K562 (cell line): ENCODE results near the gene CD109. TPM values are rescaled to one million over a fixed set of nuclear protein-coding genes. Genes with fewer than 3 reads are reported as not detected.

Source experiments
- ATAC-seq: fragments of 200-7000 bp; cut with Tn5 transposase; 3 replicates; pipeline ENCODE4 v1.9.1; 2020; ENCODE audit warnings: moderate library complexity
- Bru-seq: library from RNA; stranded (reverse); fragments of 400-500 nt; gene quantifications from one replicate; lab custom pipeline; 2021; lab: Mats Ljungman, UMichigan
- BruChase-seq, 2 experiments: library from RNA; stranded (reverse); fragments of 400-500 nt; gene quantifications; one replicate each; lab custom pipeline; 2021; lab: Mats Ljungman, UMichigan
- BruUV-seq: library from RNA; stranded (reverse); fragments of 400-500 nt; replicated peaks from 2 replicates; lab custom pipeline; 2021; lab: Mats Ljungman, UMichigan
- CTCF ChIA-PET: fragments of 300-600 bp; formaldehyde crosslinking; extraction: SDS; loops from one replicate; lab custom pipeline; 2021; ENCODE audit warnings: low intra/inter-chr PET ratio; lab: Yijun Ruan, JAX
- POLR2A ChIA-PET: fragments of 300-600, 350-650 bp; sonication (Branson Sonifier 250); formaldehyde crosslinking; extraction: SDS; loops from one replicate; lab custom pipeline; 2021; ENCODE audit warnings: antibody characterized with exemption, inconsistent platforms; lab: Yijun Ruan, JAX
- DNase-seq, 4 experiments: peaks; one replicate each; pipeline versions ENCODE4 v3.0.0 to v3.0.0-alpha.2; 2011 to 2018; ENCODE audit warnings: low spot score in 3 of 4, mixed read lengths in 3 of 4; ENCODE audit errors: extremely low read depth in 1 of 4
- FAIRE-seq: peaks from 2 replicates; lab custom pipeline; 2011; peaks lifted over from hg19 to GRCh38; lab: Jason Lieb, UNC
- H2AFZ ChIP-seq: 2 replicates; pipeline ENCODE4 v1.6.0; 2011; ENCODE audit warnings: low read depth, low read length, control low read depth, inconsistent platforms
- H3K27ac ChIP-seq: fragments of 200-600 bp; 3 replicates; pipeline ENCODE4 v1.8.0; 2011; ENCODE audit warnings: low read depth, mild to moderate bottlenecking, control low read depth, inconsistent platforms, low read length, moderate library complexity, mixed read lengths; ENCODE audit errors: extremely low read depth
- H3K27me3 ChIP-seq, 2 experiments: fragments of 300-600 bp in 1 of 2; 2 replicates in 1 of 2; 3 replicates in 1 of 2; pipeline versions ENCODE4 v1.6.0 to v1.8.0; 2011; ENCODE audit warnings: inconsistent platforms in 2 of 2, low read length in 2 of 2, mild to moderate bottlenecking in 1 of 2, mixed read lengths in 1 of 2, moderate library complexity in 1 of 2; ENCODE audit not compliant: control insufficient read depth in 2 of 2, insufficient read depth in 2 of 2
- H3K36me3 ChIP-seq: fragments of 300-600 bp; 3 replicates; pipeline ENCODE4 v1.8.0; 2011; ENCODE audit warnings: mild to moderate bottlenecking, low read length, inconsistent platforms; ENCODE audit not compliant: control insufficient read depth, insufficient read depth
- H3K4me1 ChIP-seq, 2 experiments: fragments of 200-600 bp in 1 of 2; replicated peaks in 1 of 2; 2 replicates in 1 of 2; 3 replicates in 1 of 2; pipeline versions ENCODE4 v1.5.1 to v1.8.0; 2011; ENCODE audit warnings: inconsistent platforms in 2 of 2, low read length in 2 of 2, mild to moderate bottlenecking in 1 of 2, mixed read lengths in 1 of 2, moderate library complexity in 1 of 2; ENCODE audit not compliant: control insufficient read depth in 2 of 2, insufficient read depth in 2 of 2
- H3K4me2 ChIP-seq: 2 replicates; pipeline ENCODE4 v1.6.1; 2011; ENCODE audit warnings: low read length, control low read depth, inconsistent platforms, mixed read lengths; ENCODE audit not compliant: insufficient read depth
- H3K4me3 ChIP-seq: fragments of 200-600 bp; sonication (generic), shearing (Covaris generic); 2 replicates; pipeline ENCODE4 v1.5.1; 2016; ENCODE audit warnings: control low read depth, inconsistent platforms
- H3K79me2 ChIP-seq: fragments of 200-600 bp; 3 replicates; pipeline ENCODE4 v1.8.0; 2011; ENCODE audit warnings: low read length, inconsistent platforms; ENCODE audit not compliant: control insufficient read depth, insufficient read depth
- H3K9ac ChIP-seq, 2 experiments: 2 replicates each; pipeline versions ENCODE4 v1.6.0 to v1.6.1; 2011; ENCODE audit warnings: low read depth in 2 of 2, low read length in 2 of 2, control low read depth in 1 of 2, inconsistent platforms in 1 of 2, mild to moderate bottlenecking in 1 of 2, mixed read lengths in 1 of 2; ENCODE audit not compliant: insufficient read depth in 1 of 2
- H3K9me1 ChIP-seq: one replicate; pipeline ENCODE4 v1.6.0; 2011; ENCODE audit warnings: inconsistent platforms, mild to moderate bottlenecking, low read length, moderate library complexity; ENCODE audit not compliant: control insufficient read depth, insufficient read depth
- H3K9me3 ChIP-seq: replicated peaks from 2 replicates; pipeline ENCODE4 v1.5.1; 2011; ENCODE audit warnings: low read depth, low read length, inconsistent platforms; ENCODE audit not compliant: control insufficient read depth, insufficient read depth
- H4K20me1 ChIP-seq: replicated peaks from 2 replicates; pipeline ENCODE4 v1.6.1; 2011; ENCODE audit warnings: low read length, inconsistent platforms, mixed read lengths; ENCODE audit not compliant: control insufficient read depth, insufficient read depth
- CXXC5 ChIP-seq: fragments of 250-450 bp; sonication (Bioruptor Pico); IDR thresholded peaks from 2 replicates; pipeline ENCODE4 v1.8.0; 2022; ENCODE audit warnings: inconsistent platforms, mild to moderate bottlenecking, moderate library complexity
- ETV6 ChIP-seq, 3 experiments: fragments of 150-350 bp in 1 of 3; sonication (generic) in 1 of 3; formaldehyde crosslinking in 1 of 3; IDR thresholded peaks; 2 replicates each; pipeline versions ENCODE4 v1.6.1 to v1.8.0; 2014 to 2022; ENCODE audit warnings: borderline replicate concordance in 2 of 3, low read depth in 2 of 3, antibody characterized with exemption in 1 of 3, low read length in 1 of 3, mild to moderate bottlenecking in 1 of 3, missing genetic modification reagents in 1 of 3
- FOSL1 ChIP-seq: fragments of 200-800 bp; sonication (Bioruptor generic); conservative IDR thresholded peaks from 2 replicates; pipeline ENCODE4 v1.6.1; 2016; ENCODE audit warnings: missing genetic modification characterization, missing compliant biosample characterization
- MECOM ChIP-seq: fragments of 250-450 bp; sonication (Bioruptor Pico); IDR thresholded peaks from 2 replicates; pipeline ENCODE4 v1.8.0; 2022; ENCODE audit warnings: inconsistent platforms
- NCOA4 ChIP-seq: fragments of 450-650 bp; IDR thresholded peaks from 2 replicates; pipeline ENCODE4 v1.6.1; 2018; ENCODE audit warnings: mild to moderate bottlenecking; ENCODE audit not compliant: partially characterized antibody
- POLR2H ChIP-seq: IDR thresholded peaks from 2 replicates; pipeline ENCODE4 v1.6.1; 2016; ENCODE audit warnings: missing genetic modification characterization, low read depth, mild to moderate bottlenecking, control low read depth, missing compliant biosample characterization, moderate library complexity
- RBFOX2 ChIP-seq: fragments of 200-400 bp; formaldehyde crosslinking; IDR thresholded peaks from 2 replicates; pipeline ENCODE4 v1.6.1; 2017; ENCODE audit warnings: low read depth, mild to moderate bottlenecking, low read length, moderate library complexity
- SP2 ChIP-seq: IDR thresholded peaks from 2 replicates; pipeline ENCODE4 v1.6.1; 2011; ENCODE audit warnings: mild to moderate bottlenecking, low read depth, low read length, moderate library complexity; ENCODE audit not compliant: poor library complexity, severe bottlenecking; ENCODE audit errors: extremely low read depth
- STAT5B ChIP-seq: fragments of 250-450 bp; sonication (Bioruptor Pico); IDR thresholded peaks from 2 replicates; pipeline ENCODE4 v1.8.0; 2021; ENCODE audit warnings: mild to moderate bottlenecking, inconsistent platforms
- ZFP30 ChIP-seq: fragments of 250-450 bp; sonication (Bioruptor Pico); IDR thresholded peaks from 2 replicates; pipeline ENCODE4 v1.8.0; 2022; ENCODE audit warnings: moderate library complexity, mild to moderate bottlenecking, inconsistent platforms, borderline replicate concordance
- ZNF561 ChIP-seq: fragments of 450-650 bp; formaldehyde crosslinking; conservative IDR thresholded peaks from 2 replicates; pipeline ENCODE4 v1.4.0; 2020; ENCODE audit warnings: mild to moderate bottlenecking, moderate library complexity
- WGBS: fragments of 100-300 bp; shearing (Covaris generic); methylation state at CpG from one replicate; pipeline ENCODE4 v1.1.6; 2016; ENCODE audit warnings: low coverage, mixed read lengths; ENCODE audit not compliant: insufficient coverage; ENCODE audit errors: missing lambda C conversion rate; 5-methylcytosine and 5-hydroxymethylcytosine counted together
- in situ Hi-C: fragments of 300-500 bp; cut with MboI; formaldehyde crosslinking; loops from 4 replicates; pipeline ENCODE4 v1.15.0; 2018; ENCODE audit warnings: inconsistent platforms, mixed read lengths
- intact Hi-C: fragments of 100-400 bp; cut with micrococcal nuclease; formaldehyde crosslinking; loops from 2 replicates; pipeline ENCODE4 v1.14.2; 2022
- long read RNA-seq, 3 experiments: library from polyadenylated mRNA in 2 of 3; library from RNA in 1 of 3; unstranded in 2 of 3; stranded (forward) in 1 of 3; transcript quantifications; one replicate each; pipeline ENCODE4 v2.0.0, GENCODE V29; 2019 to 2022
- polyA minus RNA-seq, 3 experiments: library from RNA; depleted of rRNA, polyadenylated mRNA; stranded (reverse); fragments of >200 nt; gene quantifications; 2 replicates each; pipeline ENCODE4 v1.2.3, GENCODE V29; 2011
- polyA plus RNA-seq, 8 experiments: library from polyadenylated mRNA; depleted of rRNA in 4 of 8; stranded (reverse) in 5 of 8; unstranded in 3 of 8; fragments of >200 nt; fragmentation: Nextera tagmentation in 2 of 8; fragmentation: Illumina TruSeq in 1 of 8; extraction: Ambion mirVana in 2 of 8; extraction: Trizol in 1 of 8; gene quantifications; 2 replicates each; pipeline versions ENCODE4 v1.2.1 to v1.2.3, GENCODE V29; 2011 to 2014; ENCODE audit warnings: inconsistent platforms in 1 of 8, missing spikeins in 1 of 8
- total RNA-seq, 7 experiments: library from RNA; depleted of rRNA in 6 of 7; stranded (reverse); fragments of >200 nt in 6 of 7; fragmentation: Illumina TruSeq in 2 of 7; extraction: Trizol in 2 of 7; gene quantifications; 2 replicates each; pipeline versions ENCODE4 v1.2.1 to v1.2.3, GENCODE V29; 2011 to 2021; ENCODE audit warnings: low replicate concordance in 1 of 7
- TF ChIP-seq, protein P1 (sequence below): sonication (generic); formaldehyde crosslinking; IDR thresholded peaks from 2 replicates; pipeline ENCODE4 v1.9.0; 2022; ENCODE audit warnings: mild to moderate bottlenecking, missing genetic modification reagents
- TF ChIP-seq, protein P2 (sequence below): sonication (generic); formaldehyde crosslinking; IDR thresholded peaks from 2 replicates; pipeline ENCODE4 v1.8.0; 2022; ENCODE audit warnings: mild to moderate bottlenecking, low read depth, missing genetic modification reagents

The CD109 gene
- total RNA-seq (2011; cell fraction: chromatin; rRNA removed; ENCODE audit: low replicate concordance) = 0.02 and 0.30 TPM in 2 replicates
- under 0.01 TPM in 2 replicates for total RNA-seq (2011; cell fraction: nucleolus; rRNA removed)
- total RNA-seq (2011; cell fraction: nucleoplasm; rRNA removed) = 0.07 and 0.08 TPM in 2 replicates
- total RNA-seq (2014; rRNA removed) (0.14 and 0.16 TPM in 2 replicates), total RNA-seq (2014; rRNA removed; fragmentation: Illumina TruSeq; extraction: Trizol) (0.11 and 0.13 TPM in 2 replicates), total RNA-seq (2015; rRNA removed; fragmentation: Illumina TruSeq; extraction: Trizol) (0.19 and 0.22 TPM in 2 replicates), total RNA-seq (2021) (0.18 and 0.42 TPM in 2 replicates), polyA plus RNA-seq (2011; rRNA removed) (0.01 and 0.07 TPM in 2 replicates), polyA plus RNA-seq (2014; fragmentation: Illumina TruSeq; extraction: Trizol) (0.09 and 0.24 TPM in 2 replicates), polyA plus RNA-seq (2014; fragmentation: Nextera tagmentation; extraction: Ambion mirVana) (under 1 TPM; under 0.01 to 0.04 TPM), polyA plus RNA-seq (2014; rRNA removed) (0.03 and 0.11 TPM in 2 replicates), polyA minus RNA-seq (2011; rRNA and poly(A)+ RNA removed) (0.03 and 0.25 TPM in 2 replicates), Bru-seq, nascent RNA (percentile 27 among the genes with signal in this experiment), BruChase-seq, experiment 1, labeled RNA remaining after a 2-hour chase (percentile 27 among the genes with signal in this experiment), BruChase-seq, experiment 2, labeled RNA remaining after a 6-hour chase (percentile 28 among the genes with signal in this experiment)
- polyA plus RNA-seq (2011; cell fraction: cytosol; rRNA removed) = under 0.01 and 0.01 TPM in 2 replicates
- 0.01 and 0.04 TPM in 2 replicates for polyA plus RNA-seq (2011; cell fraction: nucleus; rRNA removed)
- polyA plus RNA-seq (2012) = 0.20 and 0.42 TPM in 2 replicates
- polyA minus RNA-seq (2011; cell fraction: cytosol; rRNA and poly(A)+ RNA removed) = 0.19 and 0.27 TPM in 2 replicates
- 0.11 and 0.13 TPM in 2 replicates for polyA minus RNA-seq (2011; cell fraction: nucleus; rRNA and poly(A)+ RNA removed)
- long read RNA-seq, experiment 1, full-length matches to known transcripts = 1 of 1 reads
- long read RNA-seq, experiment 1, partial matches to known transcripts = 0 of 1 reads
- long read RNA-seq, experiment 1, other reads (novel, unspliced or antisense) = 0 of 1 reads
- long read RNA-seq, experiment 2 = 0 reads
- long read RNA-seq, experiment 3 = 0 reads

DNA sequence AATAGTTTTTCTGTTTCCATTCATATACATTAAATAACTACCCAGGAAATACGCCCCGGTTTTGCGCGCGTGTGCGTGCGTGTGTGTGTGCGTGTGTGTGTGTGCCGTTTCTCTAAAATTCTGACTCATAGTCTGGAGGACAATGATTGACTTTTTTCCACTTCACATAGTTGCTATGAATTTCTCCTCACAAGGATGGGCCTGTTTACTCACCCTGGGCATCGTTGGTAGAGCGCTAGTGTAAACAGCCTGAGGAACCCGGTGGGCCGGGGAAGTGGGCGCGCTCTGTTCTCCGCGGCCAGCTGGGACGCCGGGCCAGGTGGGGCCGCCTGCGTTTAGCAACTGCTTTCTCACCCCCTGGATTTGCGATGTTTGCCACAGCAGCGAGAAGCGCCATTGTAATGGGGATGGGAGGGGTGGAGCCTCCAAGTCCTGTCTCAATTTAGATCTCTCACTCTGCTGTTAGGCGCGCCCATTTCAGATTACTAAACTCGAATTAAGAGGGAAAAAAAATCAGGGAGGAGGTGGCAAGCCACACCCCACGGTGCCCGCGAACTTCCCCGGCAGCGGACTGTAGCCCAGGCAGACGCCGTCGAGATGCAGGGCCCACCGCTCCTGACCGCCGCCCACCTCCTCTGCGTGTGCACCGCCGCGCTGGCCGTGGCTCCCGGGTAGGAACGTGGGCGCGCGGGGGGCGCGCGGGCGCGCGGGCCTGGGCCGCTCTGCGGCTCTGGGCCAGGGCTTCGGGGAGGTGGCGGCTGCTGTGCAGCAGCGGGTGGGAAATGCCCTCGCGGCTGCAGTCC is at the start of gene CD109:
CD109 (plus strand) TSS at position 585 of the 803 bp plus-strand sequence; CDS start at position 598, 13 bp downstream.
- DNase-seq = no peak
- Histone ChIP-seq H3K9ac (peak within 1 kb of the TSS in 1 of 2 experiments; percentile 19; a peak in 2 of 4 replicates), H3K4me1 (peaks cover 0 to 9% of the 10 kb centered on the region in 2 experiments; a peak in 1 of 5 replicates), H2AFZ (no peak within 1 kb of the TSS), H3K79me2 (no peaks in the 10 kb centered on the region), H3K9me3 (no peaks in the 10 kb centered on the region), H3K9me1 (no peaks in the 10 kb centered on the region), H3K36me3 (no peaks in the 10 kb centered on the region), H3K4me2 (no peak within 1 kb of the TSS), H4K20me1 (no peaks in the 10 kb centered on the region), H3K27me3 (peaks cover 9 to 39% of the 10 kb centered on the region in 2 experiments; a peak in 3 of 5 replicates), H3K4me3 (peak within 1 kb of the TSS; percentile 11; the same call in 1 of the 2 replicates), H3K27ac (no peak within 1 kb of the TSS)
- peak; percentile 44 for ATAC-seq
- WGBS = 7% methylated on average over 46 of the region's 61 CpGs
- FAIRE-seq = no peak
- CTCF ChIA-PET = no interaction called here
- intact Hi-C loops (no loop called here), in situ Hi-C loops (no loop called here)
- POLR2A ChIA-PET = no interaction called here
- no TSS peak for BruUV-seq
- TF ChIP-seq ZNF561 = no peak
- TF ChIP-seq SP2 = no peak
- peak; percentile 38; the same call in 1 of the 2 replicates for TF ChIP-seq RBFOX2
- TF ChIP-seq, protein P1, sequence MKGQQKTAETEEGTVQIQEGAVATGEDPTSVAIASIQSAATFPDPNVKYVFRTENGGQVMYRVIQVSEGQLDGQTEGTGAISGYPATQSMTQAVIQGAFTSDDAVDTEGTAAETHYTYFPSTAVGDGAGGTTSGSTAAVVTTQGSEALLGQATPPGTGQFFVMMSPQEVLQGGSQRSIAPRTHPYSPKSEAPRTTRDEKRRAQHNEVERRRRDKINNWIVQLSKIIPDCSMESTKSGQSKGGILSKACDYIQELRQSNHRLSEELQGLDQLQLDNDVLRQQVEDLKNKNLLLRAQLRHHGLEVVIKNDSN (CRISPR knock-in tag) = no peak
- 0 out of 2 replicates have a peak, but pooled peaks have one; percentile 6 for TF ChIP-seq CXXC5 (CRISPR knock-in tag)
- no peak for TF ChIP-seq MECOM (CRISPR knock-in tag)
- TF ChIP-seq ZFP30 = no peak
- TF ChIP-seq NCOA4 = no peak
- no peak for TF ChIP-seq ETV6 (IDR thresholded peaks at IDR 0.05; ENCODE audit: borderline replicate concordance in 1 of 2, low read depth in 2 of 2, low read length in 1 of 2)
- no peak for TF ChIP-seq ETV6 (CRISPR knock-in tag; IDR thresholded peaks at IDR 0.05; ENCODE audit: borderline replicate concordance)
- peak; percentile 36; the same call in 1 of the 2 replicates for TF ChIP-seq POLR2H
- peak; percentile 90 for TF ChIP-seq FOSL1 (tag)
- TF ChIP-seq STAT5B = no peak
- TF ChIP-seq, protein P2, sequence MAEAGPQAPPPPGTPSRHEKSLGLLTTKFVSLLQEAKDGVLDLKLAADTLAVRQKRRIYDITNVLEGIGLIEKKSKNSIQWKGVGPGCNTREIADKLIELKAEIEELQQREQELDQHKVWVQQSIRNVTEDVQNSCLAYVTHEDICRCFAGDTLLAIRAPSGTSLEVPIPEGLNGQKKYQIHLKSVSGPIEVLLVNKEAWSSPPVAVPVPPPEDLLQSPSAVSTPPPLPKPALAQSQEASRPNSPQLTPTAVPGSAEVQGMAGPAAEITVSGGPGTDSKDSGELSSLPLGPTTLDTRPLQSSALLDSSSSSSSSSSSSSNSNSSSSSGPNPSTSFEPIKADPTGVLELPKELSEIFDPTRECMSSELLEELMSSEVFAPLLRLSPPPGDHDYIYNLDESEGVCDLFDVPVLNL = no peak
